Stimulated activated naive B cell treated with anti-CD40 and anti-IgM and Interleukin-4, amounts not matched to agents 10 μg/mL and 1 μg/mL and 100 μg/mL, for 72 hours (primary cell): Measurements from ENCODE around the gene SLC28A1.

Experiments used
- ATAC-seq, 2 donors: fragments of 150-1000 bp; cut with Tn5 transposase; replicated peaks; 2 replicates each; pipeline ENCODE4 v1.10.0; 2021; ENCODE audit warnings: moderate library complexity in 1 of 2
- DNase-seq: peaks from one replicate; pipeline ENCODE4 v3.0.0; 2021
- H3K27ac Mint-ChIP-seq: one replicate; pipeline ENCODE4 v1.8.0; 2022; ENCODE audit warnings: mild to moderate bottlenecking, mixed read lengths
- H3K27me3 Mint-ChIP-seq, 2 donors: one replicate each; pipeline ENCODE4 v1.8.0; 2022; ENCODE audit warnings: mixed read lengths in 2 of 2
- H3K36me3 Mint-ChIP-seq, 2 donors: one replicate each; pipeline ENCODE4 v1.8.0; 2022; ENCODE audit warnings: mixed read lengths in 2 of 2, mild to moderate bottlenecking in 1 of 2
- H3K4me1 Mint-ChIP-seq, 2 donors: one replicate each; pipeline ENCODE4 v1.8.0; 2022; ENCODE audit warnings: mixed read lengths in 2 of 2, mild to moderate bottlenecking in 1 of 2
- H3K4me3 Mint-ChIP-seq, 2 donors: one replicate each; pipeline ENCODE4 v1.8.0; 2022; ENCODE audit warnings: mild to moderate bottlenecking in 2 of 2, mixed read lengths in 2 of 2, moderate library complexity in 1 of 2
- H3K9me3 Mint-ChIP-seq, 2 donors: one replicate each; pipeline ENCODE4 v1.8.0; 2022; ENCODE audit warnings: mixed read lengths in 2 of 2, mild to moderate bottlenecking in 1 of 2

The SLC28A1 gene

GRCh38 chr15:84992157-84992944 is 107.9 kb downstream of the SLC28A1 start:
- Mint-ChIP-seq H3K9me3 (peaks cover 0 to 2% of the 10 kb centered on the region in 2 donors), H3K27ac (peak overlapping the region; percentile 85), H3K4me3 (peak overlapping the region; percentile 9 to 31), H3K4me1 (peaks cover 36 to 70% of the 10 kb centered on the region in 2 donors), H3K36me3 (peaks cover 0 to 3% of the 10 kb centered on the region in 2 donors), H3K27me3 (no peaks in the 10 kb centered on the region)
- DNase-seq: no peak
- ATAC-seq: peak; percentile 65 to 71
